COLO668 (cell line): Measurements from ENCODE around the gene NLRP9.

Experiments
- DNase-seq: peaks from one replicate; lab custom pipeline; 2025; ENCODE audit not compliant: unreplicated experiment; lab: John Stamatoyannopoulos, UW

NLRP9 gene

DNA sequence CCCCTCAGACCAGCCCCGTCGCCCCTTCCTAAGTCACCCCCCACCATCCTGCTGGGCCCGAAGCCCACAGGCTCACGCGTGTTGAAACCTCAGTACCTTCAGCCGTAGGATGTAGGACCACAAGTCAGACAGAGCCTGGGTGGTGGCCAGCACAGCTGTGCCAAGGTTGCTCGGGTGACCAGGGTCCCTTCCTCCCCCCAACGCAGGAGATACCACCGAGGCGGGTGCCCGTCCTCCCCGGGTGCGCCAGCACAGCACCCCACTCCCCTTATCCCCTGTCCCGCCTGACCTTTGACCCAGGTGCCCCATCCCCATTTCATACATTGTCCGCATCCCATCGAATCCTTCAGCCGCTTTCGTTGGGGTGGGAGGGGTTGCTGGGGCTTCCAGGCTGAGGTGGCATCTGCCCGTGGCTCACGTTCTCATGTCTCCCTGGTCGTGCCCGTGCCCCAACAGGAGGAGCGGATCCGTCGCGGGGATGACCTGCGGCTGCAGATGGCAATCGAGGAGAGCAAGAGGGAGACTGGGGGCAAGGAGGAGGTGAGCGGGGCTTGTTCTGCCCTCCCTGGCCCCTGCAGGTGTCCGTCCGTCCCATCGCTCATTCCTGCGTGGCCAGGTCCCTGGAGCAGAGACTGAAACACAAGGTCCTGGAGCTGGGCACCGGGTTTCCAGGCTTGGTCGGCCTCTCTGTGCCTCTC lies 48.6 kb downstream of the NLRP9 start:
- no peak for DNase-seq

DNA sequence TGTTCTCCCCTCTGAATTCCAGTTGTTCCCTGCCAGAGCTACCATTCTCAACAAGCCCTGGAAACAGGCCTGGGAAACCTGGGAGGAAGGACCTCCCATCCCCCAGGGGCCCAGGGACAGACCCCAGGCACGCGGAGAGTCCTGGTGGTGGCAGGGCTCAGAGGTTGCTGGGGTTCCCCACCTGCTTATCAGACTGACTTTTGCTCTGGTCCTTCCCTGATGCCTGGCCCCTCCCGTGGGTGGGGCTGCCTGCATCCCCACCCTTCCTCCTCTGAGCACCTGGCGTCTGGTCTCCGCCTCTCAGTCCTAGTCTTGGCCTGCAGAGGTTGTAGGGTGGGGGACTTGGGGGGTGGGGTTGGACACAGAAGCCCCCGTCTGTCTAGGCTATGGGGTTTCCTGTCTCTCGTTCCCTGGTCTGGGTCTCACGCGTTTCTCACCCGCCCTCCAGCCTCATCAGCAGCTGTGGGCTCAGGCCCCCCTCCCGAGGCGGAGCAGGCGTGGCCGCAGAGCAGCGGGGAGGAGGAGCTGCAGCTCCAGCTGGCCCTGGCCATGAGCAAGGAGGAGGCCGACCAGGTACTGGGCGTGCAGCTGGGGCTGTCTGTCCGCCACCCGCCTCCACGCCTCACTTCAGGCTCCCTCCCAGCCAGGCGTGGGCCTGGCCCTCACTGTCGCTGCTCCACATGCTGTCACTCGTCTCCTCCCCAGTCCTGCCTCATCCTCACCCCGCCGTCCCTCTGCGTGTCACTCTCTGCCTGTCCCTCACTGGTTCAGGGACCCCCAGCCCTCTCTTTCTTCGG lies 49.6 kb downstream of the NLRP9 start:
- DNase-seq = peak; percentile 83

DNA sequence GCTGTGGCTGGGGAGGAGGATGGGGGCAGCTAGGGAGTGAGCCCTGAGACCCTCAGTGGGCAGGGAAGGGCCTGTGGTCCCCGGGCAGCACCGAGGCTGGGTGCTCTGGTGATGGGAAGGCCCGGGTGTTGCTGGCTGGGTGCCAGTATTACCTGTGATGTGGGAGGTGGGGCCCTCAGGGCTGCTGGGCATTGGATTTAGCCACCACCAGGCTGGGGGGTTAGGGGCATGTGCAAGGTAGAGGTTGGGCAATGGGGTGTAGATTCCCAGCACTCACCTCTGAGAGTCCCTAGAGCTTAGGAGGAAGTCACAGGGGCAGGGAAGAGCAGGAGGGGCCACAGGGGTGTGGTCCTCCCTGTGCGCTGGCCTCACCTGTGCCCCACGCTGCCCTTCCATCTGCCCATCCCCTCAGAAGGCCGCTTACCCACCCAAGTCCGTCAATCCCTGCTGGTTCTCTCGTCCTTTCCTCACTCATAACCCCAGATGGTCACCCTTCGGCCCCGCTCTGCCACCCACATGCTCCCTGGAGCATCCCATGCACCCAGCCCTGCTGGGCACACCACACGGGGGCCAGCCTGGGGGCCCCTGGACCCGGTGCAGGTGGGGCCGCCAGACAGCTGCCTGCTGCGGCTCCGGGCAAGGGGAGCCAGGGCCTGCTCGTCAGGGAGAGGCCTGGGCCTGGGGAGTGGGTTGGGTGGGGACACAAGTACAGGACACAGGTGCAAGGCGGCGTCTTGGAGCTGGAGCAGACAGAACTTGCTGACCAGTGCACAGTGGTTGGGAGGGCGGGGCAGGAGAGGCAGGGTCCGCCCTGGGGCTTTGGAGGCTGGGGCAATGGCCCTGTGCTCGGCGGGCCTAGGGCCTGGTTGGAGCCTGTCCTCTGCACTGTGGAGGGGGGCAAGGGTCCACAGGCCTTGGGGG lies 50.7 kb downstream of the NLRP9 start:
- DNase-seq = no peak

DNA sequence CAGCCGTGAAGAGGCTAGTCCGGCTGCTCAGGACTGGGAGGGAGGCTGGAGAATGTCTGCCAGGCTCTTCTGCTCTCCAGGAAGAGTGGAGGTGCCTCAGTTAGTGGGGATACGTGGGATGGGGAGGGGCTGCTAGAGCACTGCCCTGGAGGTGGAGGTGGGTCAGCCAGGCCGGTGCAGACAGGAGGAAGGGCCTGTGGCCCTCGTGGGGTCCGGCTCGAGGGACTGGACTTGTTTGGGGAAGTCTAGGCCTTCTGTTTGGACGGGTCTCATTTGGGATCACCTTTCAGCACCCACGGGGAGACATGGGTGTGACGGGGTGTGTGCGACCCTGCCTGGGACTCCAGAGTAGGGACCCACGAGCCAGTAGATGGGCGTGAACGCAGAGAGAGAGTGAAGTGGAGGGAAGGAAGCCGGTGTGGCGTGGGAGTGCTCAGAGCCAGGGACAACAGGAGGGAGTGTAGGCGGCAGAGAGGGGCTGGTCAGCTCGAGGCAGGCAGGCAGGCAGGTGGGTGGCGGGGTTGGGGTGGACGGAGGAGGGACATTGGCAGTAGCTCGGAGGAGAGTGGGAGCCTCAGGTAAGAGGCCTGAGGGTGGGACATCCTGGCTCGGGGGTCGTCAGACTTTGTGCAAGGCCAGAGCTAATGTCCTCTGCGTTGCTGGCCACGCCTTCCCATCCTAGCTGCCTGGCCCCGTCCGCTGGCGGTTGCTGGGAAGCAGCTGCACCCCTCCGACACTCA lies 51.7 kb downstream of the NLRP9 start:
- DNase-seq = no peak

DNA sequence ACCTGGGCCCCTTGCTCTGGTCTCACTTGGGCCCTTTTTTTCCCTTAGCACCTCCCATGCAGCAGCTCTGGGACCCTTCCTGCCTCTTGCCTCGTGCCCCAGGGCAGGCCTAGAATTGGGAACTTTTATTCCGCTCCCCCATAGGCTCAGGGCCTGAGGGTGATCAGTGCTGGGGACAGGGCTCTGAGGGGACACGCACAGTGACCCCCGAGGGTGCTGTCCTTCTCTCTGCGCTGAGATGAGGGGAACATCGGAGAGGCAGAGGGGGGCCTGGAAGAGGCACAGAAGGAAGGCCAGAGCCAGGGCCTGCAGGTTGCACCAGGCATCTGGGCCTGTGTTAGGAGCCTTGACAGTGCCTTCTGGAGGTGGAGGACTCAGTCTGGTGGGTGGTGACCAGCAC lies 52.4 kb downstream of the NLRP9 start:
- no peak for DNase-seq

DNA sequence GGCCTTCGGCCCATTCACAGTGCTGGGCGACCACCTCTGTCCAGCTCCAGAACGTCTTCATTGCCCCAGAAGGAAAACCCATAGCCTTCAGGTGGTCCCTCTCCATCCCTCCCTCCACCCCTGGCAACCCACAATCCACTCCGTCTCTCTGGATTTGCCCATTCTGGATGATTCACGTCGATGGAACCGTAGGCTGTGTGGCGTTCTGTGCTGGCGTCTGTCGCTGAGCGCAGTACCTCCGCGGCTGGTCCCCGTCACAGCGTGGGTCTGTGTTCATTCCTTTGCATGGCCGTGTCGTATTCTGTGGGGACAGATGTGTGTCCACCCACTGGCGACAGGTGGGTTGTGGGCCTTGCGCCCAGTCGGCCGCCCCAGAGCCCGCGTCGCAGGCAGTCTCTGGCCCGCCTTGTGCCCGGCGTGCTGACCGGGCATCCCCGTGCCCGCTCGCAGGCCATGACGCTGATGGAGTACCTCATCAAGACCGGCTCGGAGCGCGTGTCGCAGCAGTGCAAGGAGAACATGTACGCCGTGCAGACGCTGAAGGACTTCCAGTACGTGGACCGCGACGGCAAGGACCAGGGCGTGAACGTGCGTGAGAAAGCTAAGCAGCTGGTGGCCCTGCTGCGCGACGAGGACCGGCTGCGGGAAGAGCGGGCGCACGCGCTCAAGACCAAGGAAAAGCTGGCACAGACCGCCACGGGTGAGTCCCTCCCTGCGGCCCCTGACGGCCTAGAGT lies 53.1 kb downstream of the NLRP9 start:
- DNase-seq = no peak

DNA sequence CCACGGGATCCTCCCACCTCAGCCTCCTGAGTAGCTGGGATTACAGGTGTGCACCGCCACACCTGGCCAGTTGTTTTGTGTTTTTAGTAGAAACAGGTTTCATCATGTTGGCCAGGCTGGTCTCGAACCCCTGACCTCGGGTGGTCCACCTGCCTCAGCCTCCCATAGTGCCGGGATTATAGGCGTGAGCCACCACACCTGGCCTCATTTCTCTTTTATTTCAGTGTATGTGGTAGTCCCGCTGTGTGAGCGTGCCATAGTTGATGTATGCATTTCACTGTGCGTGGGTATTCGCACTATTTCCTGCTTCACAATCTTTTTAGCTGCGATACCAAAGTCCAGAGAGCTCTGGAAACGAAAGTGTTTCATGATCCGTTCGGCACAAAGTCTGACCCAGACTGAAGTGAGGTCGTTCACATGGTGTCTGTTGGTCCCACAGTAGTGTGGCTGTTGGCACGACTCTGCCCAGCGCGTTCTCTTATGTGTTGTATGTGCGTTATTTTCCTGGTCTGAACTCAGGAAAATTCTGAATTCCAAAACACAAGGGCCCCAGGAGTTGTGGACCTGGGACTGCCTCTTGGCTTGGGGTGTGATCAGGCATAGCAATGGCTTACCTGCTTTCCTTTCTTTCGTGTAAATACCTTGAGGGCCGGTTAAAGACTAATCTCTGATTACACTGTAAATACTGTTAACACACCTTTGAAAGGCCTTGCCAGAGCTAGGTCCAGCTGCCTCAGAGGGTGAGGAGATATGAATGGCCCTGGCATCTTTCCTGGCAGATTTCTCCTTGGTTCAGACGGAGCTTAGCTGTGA lies 54.5 kb downstream of the NLRP9 start:
- DNase-seq = peak; percentile 7

DNA sequence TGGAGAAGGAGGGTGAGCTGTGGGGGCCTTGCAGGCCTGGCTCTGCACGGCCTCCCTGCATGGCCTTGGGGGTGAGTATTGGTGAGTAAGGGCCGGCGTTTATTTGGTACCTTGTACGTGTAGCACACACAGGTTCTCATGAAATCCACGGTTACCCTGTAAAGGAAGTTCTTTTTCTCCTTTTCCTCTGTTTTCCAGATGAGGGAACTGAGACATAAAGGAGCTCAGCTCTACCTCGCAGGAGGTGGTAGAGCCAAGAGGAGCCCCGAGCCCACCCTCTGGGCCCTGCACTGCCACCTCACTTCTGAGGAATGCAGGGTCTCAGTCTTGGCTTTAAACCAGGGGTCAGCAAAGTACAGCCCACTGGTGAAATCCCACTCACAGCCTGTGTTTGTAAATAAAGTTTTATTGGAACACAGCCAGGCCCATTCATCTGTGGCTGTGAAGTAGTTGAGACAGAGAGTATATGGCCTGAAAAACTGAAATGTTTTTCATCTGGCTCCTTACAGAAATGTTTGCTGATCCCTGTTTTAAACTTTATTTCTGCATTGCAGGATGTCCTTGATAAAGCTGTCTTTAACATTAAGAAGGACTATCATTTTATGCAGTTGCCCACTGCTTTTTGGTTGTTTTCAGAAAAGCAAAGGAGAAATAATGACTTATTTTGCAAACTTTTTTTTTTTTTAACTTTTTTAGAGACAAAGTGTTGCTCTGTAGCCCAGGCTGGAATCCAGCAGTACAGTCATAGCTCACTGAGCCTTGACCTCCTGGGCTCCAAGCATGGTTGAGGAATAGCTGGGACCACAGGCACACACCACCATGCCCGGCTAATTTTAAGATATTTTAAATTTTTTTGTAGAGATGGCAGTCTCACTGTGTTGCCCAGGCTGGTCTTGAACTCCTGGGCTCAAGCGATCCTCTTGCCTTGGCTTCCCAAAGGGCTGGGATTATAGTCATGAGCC lies 56.8 kb downstream of the NLRP9 start:
- no peak for DNase-seq

DNA sequence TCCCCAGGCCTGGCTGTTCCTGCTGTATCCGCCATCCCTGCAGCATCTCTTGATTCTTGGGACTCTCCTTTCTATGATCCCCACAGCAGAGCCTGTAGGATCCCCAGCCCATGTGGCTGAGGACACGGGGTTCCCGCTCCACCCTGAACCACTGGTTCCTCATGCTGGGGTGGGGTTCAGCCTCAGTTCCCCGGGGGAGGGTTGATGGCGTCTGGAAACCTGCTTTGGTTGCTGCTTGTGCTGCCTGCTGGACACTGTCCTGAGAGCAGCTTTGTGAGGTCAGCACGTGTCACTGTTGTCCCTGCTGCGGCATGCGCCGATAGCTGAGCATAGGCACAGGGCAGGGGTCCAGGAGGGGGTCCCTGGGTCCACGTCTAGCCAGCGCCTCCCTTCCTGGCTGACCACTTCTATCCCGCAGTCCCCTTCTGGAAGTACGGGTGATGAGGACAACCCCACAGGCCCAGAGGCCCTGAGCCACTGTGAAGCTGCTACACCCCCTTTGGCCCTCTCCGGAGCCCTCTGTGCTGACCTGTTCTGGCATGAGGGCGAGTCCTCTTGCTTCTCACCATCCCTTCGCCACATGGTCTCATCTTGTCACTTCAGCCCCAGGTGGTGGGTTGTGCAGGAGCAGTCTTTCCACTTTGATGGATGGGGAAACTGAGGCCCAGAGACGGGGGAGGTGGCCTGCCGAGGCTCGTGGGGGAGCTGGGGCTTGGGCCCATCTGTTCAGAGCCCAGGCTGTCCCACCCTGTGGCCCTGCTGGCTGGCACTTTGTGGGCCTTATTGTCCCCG lies 57.7 kb downstream of the NLRP9 start:
- DNase-seq = no peak

DNA sequence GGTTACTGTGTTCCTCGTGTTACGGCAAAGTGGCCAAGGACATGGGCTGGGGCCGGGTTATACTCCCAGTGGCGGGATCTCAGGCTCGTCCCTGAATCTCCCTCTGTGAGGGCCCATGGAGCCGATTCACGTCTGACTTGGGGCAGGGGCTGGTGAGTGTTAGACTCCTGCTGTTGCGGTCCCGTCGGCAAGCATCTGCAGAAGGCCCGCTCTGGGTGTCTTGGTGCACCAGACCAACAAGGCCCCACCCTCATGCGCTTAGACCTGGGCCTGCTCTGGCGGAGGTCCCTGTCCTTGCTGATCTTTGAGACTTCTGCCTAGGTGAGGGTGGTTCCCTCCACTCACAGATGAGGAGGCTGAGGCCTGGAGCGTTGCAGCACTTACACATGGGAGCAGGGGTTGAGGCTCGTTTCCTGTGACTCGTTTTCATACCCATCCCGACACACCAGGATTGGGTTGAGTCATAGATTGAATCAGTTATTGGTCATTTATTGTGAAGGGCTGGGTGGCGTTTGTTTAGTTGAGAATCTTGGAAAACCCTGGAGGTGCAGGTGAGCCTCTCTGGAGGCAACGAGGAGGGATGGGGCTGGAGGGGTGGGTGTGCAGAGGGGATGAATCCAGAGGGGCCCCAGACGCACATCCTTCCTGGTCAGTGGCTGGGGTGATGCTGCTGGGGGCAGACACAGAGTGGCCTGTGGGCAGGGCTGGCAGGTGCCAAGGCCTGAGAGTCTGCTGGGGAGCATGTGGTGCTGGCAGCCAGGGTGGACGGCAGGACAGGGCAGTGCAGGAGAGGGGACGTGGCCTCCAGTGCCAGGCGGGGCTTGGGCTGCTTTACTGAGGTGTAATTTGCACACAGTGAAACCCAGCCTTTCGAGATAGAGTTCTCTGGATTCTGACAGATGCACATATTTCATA lies 58.6 kb downstream of the NLRP9 start:
- DNase-seq = no peak

DNA sequence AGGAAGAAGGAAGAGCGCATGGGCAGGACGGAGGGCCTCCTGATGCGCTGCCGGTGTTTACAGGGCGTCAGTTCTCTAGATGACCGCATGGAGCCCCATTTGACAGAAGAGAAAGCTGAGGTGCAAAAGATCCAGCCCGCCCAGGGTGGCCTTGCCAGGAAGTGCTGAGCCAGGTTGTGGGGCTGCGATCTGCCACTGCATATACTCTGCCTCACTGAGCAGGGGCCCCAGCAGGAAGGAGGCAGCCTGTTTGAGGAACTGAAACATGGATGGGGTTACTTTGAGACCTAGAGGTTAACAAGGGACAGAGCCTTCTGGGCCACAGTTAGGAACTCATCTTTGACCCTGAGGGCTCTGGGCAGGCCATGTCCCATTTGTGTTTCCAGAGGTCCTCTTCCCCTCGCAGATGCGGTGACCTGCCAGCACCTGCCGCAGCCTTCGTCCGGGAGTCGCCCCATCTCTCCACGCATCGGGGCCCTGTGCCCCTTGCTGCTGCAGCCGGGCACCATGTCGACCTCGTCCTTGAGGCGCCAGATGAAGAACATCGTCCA lies 60.0 kb downstream of the NLRP9 start:
- no peak for DNase-seq

DNA sequence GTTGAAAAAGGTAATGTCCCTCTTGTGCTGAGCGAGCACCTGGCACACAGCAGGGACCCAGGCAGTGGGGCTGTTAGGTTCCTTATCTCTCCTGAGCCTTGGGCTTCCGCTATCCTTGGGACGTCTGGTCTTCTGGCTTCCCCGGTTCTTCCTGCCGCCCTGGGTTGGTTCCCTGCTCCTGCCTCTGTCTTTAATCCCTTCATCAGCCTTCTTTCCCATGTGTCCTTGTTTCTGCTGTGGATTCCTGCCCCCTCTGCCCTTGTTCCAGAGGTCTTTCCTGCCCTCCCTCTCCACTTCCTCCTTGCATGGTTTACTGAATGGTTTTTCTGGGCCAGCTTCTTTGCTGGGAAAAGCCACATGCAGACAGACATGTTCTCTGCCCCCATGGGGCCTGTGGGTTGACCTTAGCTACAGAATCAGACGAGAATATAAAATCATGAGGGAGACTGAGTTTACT lies 60.6 kb downstream of the NLRP9 start:
- DNase-seq = no peak

DNA sequence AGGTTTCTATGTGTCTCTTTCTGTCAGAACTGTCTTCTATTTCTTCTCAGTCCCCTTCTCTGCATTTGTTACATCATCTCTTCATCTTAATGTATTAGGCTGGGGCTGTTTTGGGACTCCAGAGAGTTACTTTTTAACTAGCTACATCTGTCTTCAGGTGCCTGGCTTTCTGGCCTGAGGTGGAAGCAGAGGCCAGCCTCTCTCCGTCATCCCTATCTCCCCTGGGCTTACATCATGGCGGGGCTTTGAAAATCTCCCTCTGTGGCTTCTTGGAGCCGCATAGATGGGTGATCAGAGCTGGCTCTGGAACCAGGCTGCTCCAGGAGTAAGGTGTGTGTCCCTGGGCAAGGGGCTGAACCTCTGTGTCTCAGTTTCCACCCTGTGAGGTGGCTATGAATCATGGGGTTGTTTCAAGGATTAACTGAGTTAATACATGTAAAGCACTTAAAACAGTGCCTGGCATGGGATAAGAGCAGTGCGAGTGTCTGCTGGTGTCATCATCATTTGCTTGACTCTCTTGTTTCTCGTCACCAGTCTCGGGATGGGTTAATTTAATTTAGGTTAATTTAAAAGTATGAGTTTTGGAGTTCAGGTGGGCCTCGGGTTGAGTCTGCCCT lies 61.2 kb downstream of the NLRP9 start:
- DNase-seq = no peak

DNA sequence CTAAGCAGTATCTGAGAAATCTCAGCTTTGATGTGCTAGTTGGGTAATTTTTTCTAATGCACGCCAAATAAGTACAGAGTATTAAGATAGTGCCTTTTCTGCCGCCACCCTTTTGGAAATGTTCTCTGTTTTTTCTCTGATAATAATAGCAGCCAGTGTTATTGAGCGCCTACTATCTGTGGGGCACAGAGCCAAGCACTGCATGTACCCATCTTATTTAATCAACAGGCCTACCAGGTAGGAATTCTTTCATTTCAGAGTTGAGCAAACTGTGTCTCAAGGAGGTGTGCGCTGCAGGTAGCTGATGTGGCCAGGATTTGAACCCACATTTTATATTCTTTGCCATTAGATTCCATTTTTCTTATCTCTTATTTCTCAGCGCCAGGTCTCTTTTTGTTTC lies 61.8 kb downstream of the NLRP9 start:
- DNase-seq = no peak

DNA sequence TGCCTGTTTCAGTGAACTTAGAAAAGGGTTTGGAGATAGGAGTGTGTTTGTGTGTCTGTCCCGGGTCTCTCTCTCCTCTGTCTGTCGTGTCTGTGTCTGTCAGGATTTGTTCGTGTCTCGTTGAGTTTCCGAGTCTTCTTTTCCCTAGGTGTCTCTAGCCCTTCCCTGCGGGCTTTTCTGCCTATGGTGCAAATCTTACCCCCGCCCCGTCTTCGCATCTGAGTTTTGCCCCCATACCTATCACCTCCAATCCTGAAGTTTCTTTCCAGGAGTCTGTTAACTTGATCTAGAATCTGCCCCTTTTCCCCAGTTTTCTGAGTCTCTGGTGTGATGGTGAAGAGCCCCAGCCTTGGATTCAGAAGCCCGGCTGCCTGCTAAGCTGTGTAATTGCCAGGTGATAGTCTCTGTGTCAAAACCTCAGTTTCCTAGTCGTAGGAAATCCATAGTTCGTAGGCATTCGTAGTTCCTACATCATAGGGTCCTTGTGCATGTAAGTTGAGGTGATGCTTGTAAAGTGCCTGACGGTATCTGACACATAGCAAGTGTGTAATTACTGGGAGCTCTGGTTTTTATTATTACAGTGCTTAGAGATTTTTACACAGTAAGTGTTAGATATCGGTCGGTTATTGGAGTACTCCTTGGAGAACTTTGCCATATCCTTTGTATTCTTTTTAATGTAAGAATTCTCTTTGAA lies 62.4 kb downstream of the NLRP9 start:
- DNase-seq = no peak
